Brain microvascular endothelial cell (primary cell): ENCODE measurements around the gene FAM83D.

Experiments used
- DNase-seq: peaks from one replicate; pipeline ENCODE4 v3.0.0-alpha.2; 2020
- H3K27ac ChIP-seq: fragments of 250-450 bp; sonication (Bioruptor Pico); 2 replicates; pipeline ENCODE4 v1.5.1; 2020; ENCODE audit warnings: mild to moderate bottlenecking, moderate library complexity
- H3K27me3 ChIP-seq: fragments of 250-450 bp; sonication (Bioruptor Pico); replicated peaks from 2 replicates; pipeline ENCODE4 v1.5.1; 2020; ENCODE audit warnings: mild to moderate bottlenecking
- H3K36me3 ChIP-seq: fragments of 250-450 bp; sonication (Bioruptor Pico); replicated peaks from 2 replicates; pipeline ENCODE4 v1.5.1; 2020; ENCODE audit warnings: mild to moderate bottlenecking
- H3K4me3 ChIP-seq: 2 replicates; pipeline ENCODE4 v1.5.1; 2011; ENCODE audit warnings: low read depth, mild to moderate bottlenecking, control low read depth, low read length, moderate library complexity
- in situ Hi-C: cut with HindIII; loops from 2 replicates; pipeline ENCODE4 v1.10.0; 2017; ENCODE audit warnings: low sequenced_read_pairs, low pct_ligation_motif_present
- TF ChIP-seq, protein P1 (sequence below): IDR thresholded peaks from 2 replicates; pipeline ENCODE4 v1.5.1; 2011; ENCODE audit warnings: low read depth, mild to moderate bottlenecking, moderate library complexity, low read length, control low read depth, inconsistent platforms; ENCODE audit errors: missing control alignments

The FAM83D gene, protein sequence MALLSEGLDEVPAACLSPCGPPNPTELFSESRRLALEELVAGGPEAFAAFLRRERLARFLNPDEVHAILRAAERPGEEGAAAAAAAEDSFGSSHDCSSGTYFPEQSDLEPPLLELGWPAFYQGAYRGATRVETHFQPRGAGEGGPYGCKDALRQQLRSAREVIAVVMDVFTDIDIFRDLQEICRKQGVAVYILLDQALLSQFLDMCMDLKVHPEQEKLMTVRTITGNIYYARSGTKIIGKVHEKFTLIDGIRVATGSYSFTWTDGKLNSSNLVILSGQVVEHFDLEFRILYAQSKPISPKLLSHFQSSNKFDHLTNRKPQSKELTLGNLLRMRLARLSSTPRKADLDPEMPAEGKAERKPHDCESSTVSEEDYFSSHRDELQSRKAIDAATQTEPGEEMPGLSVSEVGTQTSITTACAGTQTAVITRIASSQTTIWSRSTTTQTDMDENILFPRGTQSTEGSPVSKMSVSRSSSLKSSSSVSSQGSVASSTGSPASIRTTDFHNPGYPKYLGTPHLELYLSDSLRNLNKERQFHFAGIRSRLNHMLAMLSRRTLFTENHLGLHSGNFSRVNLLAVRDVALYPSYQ

DNA sequence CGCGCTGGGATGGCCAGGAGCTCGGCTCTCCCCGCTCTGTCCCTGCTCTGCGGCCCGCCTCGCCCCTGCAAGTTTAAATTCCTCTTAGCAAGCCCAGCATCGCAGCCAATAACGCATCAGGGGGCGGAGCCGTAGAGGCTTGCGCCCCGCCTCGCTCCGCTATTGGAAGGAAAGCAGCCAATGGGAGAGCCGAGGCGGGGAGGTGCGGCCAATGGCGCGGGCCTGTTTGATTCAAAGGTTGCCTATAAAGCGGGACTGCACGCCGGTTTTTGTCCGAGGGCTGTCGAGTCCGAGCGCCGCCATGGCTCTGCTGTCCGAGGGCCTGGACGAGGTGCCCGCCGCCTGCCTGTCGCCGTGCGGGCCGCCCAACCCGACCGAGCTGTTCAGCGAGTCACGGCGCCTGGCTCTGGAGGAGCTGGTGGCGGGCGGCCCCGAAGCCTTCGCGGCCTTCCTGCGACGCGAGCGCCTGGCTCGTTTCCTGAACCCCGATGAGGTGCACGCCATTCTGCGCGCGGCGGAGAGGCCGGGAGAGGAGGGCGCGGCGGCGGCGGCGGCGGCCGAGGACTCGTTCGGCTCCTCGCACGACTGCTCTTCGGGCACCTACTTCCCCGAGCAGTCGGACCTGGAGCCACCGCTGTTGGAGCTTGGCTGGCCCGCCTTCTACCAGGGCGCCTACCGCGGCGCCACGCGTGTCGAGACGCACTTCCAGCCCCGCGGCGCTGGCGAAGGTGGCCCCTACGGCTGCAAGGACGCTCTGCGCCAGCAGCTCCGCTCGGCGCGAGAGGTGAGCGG, at the start of gene FAM83D:
Gene FAM83D (plus strand): TSS at position 276 of the 792 bp plus-strand sequence. CDS start 26 bp downstream, at position 302.
- peak; percentile 98 for DNase-seq
- TF ChIP-seq, protein P1, sequence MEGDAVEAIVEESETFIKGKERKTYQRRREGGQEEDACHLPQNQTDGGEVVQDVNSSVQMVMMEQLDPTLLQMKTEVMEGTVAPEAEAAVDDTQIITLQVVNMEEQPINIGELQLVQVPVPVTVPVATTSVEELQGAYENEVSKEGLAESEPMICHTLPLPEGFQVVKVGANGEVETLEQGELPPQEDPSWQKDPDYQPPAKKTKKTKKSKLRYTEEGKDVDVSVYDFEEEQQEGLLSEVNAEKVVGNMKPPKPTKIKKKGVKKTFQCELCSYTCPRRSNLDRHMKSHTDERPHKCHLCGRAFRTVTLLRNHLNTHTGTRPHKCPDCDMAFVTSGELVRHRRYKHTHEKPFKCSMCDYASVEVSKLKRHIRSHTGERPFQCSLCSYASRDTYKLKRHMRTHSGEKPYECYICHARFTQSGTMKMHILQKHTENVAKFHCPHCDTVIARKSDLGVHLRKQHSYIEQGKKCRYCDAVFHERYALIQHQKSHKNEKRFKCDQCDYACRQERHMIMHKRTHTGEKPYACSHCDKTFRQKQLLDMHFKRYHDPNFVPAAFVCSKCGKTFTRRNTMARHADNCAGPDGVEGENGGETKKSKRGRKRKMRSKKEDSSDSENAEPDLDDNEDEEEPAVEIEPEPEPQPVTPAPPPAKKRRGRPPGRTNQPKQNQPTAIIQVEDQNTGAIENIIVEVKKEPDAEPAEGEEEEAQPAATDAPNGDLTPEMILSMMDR, result no peak
- H3K27me3 ChIP-seq, result no peaks in the 10 kb centered on the region
- peak within 1 kb of the TSS; percentile 83 for H3K4me3 ChIP-seq
- no peaks in the 10 kb centered on the region for H3K36me3 ChIP-seq
- in situ Hi-C loops, result no loop called here
- H3K27ac ChIP-seq, result no peak within 1 kb of the TSS

DNA sequence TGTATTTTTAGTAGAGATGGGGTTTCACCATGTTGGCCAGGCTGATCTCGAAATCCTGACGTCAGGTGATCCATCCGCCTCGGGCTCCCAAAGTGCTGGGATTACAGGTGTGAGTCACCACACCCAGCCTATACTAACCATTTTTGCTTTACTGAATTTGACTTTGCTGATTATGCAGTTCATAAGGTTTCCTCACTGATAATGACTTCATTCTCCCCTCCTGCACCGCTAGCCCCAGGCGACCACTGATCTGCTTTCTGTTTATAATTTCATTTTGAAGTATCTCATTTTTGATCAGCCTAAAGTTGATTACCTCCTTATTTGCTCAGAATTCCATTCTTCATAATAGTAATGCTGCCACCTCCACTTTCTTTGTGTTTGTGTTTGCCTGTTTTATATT, 48.7 kb upstream of the FAM83D start:
- no peak for DNase-seq
- Histone ChIP-seq H3K27ac (no peak overlapping the region), H3K27me3 (no peaks in the 10 kb centered on the region), H3K4me3 (no peak overlapping the region), H3K36me3 (no peaks in the 10 kb centered on the region)
- in situ Hi-C loops, result no loop called here
- TF ChIP-seq, protein P1, result no peak

DNA sequence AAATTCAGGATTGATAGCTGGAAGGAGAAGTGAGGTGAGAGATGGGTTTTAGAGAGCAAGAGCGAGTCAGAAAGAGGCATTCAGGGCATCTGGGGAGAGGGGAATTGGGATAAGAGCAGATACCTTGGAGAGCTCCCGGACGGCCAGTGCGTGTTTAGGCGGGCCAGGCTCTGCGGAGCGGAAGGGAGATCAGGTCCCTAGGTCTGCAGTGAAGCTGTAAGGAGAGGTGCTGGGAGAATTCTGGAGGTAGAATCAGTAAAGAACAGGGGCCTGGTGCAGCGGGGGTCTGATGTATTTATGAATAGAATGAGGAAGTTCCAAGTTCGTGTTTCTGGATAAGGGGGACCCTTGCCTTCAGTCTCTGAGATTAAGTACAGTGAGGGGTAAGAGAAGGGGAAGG, 47.4 kb upstream of the FAM83D start:
- peak; percentile 13 for DNase-seq
- Histone ChIP-seq H3K27me3 (no peaks in the 10 kb centered on the region), H3K4me3 (no peak overlapping the region), H3K36me3 (no peaks in the 10 kb centered on the region), H3K27ac (no peak overlapping the region)
- TF ChIP-seq, protein P1, result no peak
- in situ Hi-C loops, result no loop called here

DNA sequence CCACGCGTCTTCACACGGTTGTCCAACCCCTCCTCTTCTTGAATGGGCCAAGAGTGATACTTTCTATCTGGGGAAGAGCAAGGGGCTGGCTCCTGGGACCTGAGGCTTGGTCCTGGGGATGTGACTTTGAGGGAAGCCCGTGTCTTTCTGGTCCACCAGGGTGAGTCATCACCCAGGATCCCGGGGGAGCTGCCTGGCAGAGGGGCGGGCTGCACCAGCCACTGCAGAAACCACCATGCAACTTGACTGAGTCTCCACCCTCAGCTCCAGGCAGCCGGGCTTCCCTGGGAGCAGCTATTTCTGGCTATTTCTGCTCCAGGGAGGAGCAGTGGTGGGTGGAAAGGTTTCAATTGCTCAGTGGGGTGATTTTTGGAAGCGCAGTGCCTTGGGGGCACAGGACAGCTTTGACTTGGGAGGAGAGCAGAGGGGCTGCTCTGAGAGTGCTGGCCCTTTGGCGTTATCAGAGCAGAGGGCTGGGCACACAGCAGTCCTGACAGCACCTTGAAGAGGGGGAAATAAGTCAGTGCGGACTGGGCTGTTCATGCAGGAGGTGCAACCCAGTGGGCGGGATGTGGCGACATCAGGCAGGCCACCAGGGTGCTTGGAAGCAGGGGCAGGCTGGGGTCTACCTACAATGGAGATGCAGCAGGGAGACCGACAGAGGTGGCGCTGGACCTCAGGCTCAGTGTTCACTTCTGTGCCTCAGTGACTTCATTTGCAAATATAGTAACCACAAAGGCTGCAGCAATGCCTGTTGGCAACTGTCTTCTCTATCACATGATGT, 45.1 kb upstream of the FAM83D start:
- DNase-seq, result no peak
- in situ Hi-C loops, result no loop called here
- no peak overlapping the region for H3K27ac ChIP-seq

More for the DNA sequence above, 45.1 kb upstream of the FAM83D start:
- Histone ChIP-seq H3K4me3 (no peak overlapping the region), H3K36me3 (no peaks in the 10 kb centered on the region), H3K27me3 (no peaks in the 10 kb centered on the region)
- TF ChIP-seq, protein P1, result no peak
